ENCODE measurements around the gene ZNF839. TPM values are rescaled to one million over a fixed set of nuclear protein-coding genes. Genes with fewer than 3 reads are reported as not detected.
A peak's percentile ranks its signal among the peaks of the same experiment; 100 is the strongest.

ZNF839 gene
- total RNA-seq, 2 donors from 2014 or later: 4.2 to 7.0 TPM

GRCh38 chr14:102279282-102279681, 40.3 kb upstream of the ZNF839 start:
- Histone ChIP-seq H3K27ac (peak overlapping the region in 1 of 2 donors; percentile 14), H3K4me1 (ENCODE audit: control insufficient read depth in 1 of 2, low read depth in 2 of 2) (peaks cover 0 to 3% of the 10 kb centered on the region in 2 donors), H3K36me3 (no peaks in the 10 kb centered on the region), H3K27me3 (replicated peaks; ENCODE audit: insufficient read depth) (no peaks in the 10 kb centered on the region), H3K4me3 (no peak overlapping the region), H3K9me3 (no peaks in the 10 kb centered on the region)
- DNase-seq (ENCODE audit: low spot score) (no peak), ATAC-seq (ENCODE audit: insufficient number of reproducible peaks, low FRiP score, low read depth) (no peak)
- TF ChIP-seq CTCF (IDR thresholded peaks at IDR 0.05): no peak

GRCh38 chr14:102279688-102280348, 39.7 kb upstream of the ZNF839 start:
- no peaks in the 10 kb centered on the region for H3K9me3 ChIP-seq
- H3K4me3 ChIP-seq: no peak overlapping the region
- H3K27me3 ChIP-seq (replicated peaks; ENCODE audit: insufficient read depth): no peaks in the 10 kb centered on the region
- peak overlapping the region in 1 of 2 donors; percentile 14 for H3K27ac ChIP-seq
- no peaks in the 10 kb centered on the region for H3K36me3 ChIP-seq
- DNase-seq (ENCODE audit: low spot score) (no peak), ATAC-seq (ENCODE audit: insufficient number of reproducible peaks, low FRiP score, low read depth) (no peak)
- H3K4me1 ChIP-seq (ENCODE audit: control insufficient read depth in 1 of 2, low read depth in 2 of 2): peaks cover 0 to 3% of the 10 kb centered on the region in 2 donors
- no peak for TF ChIP-seq CTCF (IDR thresholded peaks at IDR 0.05)

- H3K4me3 ChIP-seq: no peak overlapping the region
- no peaks in the 10 kb centered on the region for H3K27me3 ChIP-seq (replicated peaks; ENCODE audit: insufficient read depth)
- no peaks in the 10 kb centered on the region for H3K9me3 ChIP-seq
- no peak for TF ChIP-seq CTCF (IDR thresholded peaks at IDR 0.05)
- DNase-seq (ENCODE audit: low spot score) (no peak), ATAC-seq (ENCODE audit: insufficient number of reproducible peaks, low FRiP score, low read depth) (no peak)
- H3K36me3 ChIP-seq: no peaks in the 10 kb centered on the region
- no peak overlapping the region for H3K27ac ChIP-seq
- peaks cover 0 to 3% of the 10 kb centered on the region in 2 donors for H3K4me1 ChIP-seq (ENCODE audit: control insufficient read depth in 1 of 2, low read depth in 2 of 2)
Observed at GRCh38 chr14:102280376-102280962, 39.1 kb upstream of the ZNF839 start.

- Histone ChIP-seq H3K4me1 (ENCODE audit: control insufficient read depth in 1 of 2, low read depth in 2 of 2) (peaks cover 0 to 3% of the 10 kb centered on the region in 2 donors), H3K36me3 (no peaks in the 10 kb centered on the region), H3K4me3 (no peak overlapping the region), H3K27me3 (replicated peaks; ENCODE audit: insufficient read depth) (no peaks in the 10 kb centered on the region), H3K27ac (no peak overlapping the region), H3K9me3 (no peaks in the 10 kb centered on the region)
- DNase-seq (ENCODE audit: low spot score) (no peak), ATAC-seq (ENCODE audit: insufficient number of reproducible peaks, low FRiP score, low read depth) (no peak)
- no peak for TF ChIP-seq CTCF (IDR thresholded peaks at IDR 0.05)
Observed at GRCh38 chr14:102282751-102283465, 36.6 kb upstream of the ZNF839 start.

- Histone ChIP-seq H3K4me1 (ENCODE audit: control insufficient read depth in 1 of 2, low read depth in 2 of 2) (no peaks in the 10 kb centered on the region), H3K27ac (no peak overlapping the region), H3K36me3 (no peaks in the 10 kb centered on the region), H3K9me3 (no peaks in the 10 kb centered on the region), H3K4me3 (no peak overlapping the region), H3K27me3 (replicated peaks; ENCODE audit: insufficient read depth) (no peaks in the 10 kb centered on the region)
- no peak for DNase-seq (ENCODE audit: low spot score)
- TF ChIP-seq CTCF (IDR thresholded peaks at IDR 0.05): no peak
- no peak for ATAC-seq (ENCODE audit: insufficient number of reproducible peaks, low FRiP score, low read depth)
Observed at GRCh38 chr14:102283631-102284129, 35.9 kb upstream of the ZNF839 start.
